Dedifferentiated amniotic fluid mesenchymal stem cell (primary cell): ENCODE data around the gene MS4A2.
"Not testable (repeated sequence)": the region's sequence is repeated elsewhere in the genome, so short reads cannot be mapped to it uniquely, and the experiment has no call there.

Experiments
- DNase-seq: peaks from one replicate; pipeline ENCODE4 v3.0.0-alpha.2; 2016; ENCODE audit errors: extremely low spot score

Gene MS4A2

DNA sequence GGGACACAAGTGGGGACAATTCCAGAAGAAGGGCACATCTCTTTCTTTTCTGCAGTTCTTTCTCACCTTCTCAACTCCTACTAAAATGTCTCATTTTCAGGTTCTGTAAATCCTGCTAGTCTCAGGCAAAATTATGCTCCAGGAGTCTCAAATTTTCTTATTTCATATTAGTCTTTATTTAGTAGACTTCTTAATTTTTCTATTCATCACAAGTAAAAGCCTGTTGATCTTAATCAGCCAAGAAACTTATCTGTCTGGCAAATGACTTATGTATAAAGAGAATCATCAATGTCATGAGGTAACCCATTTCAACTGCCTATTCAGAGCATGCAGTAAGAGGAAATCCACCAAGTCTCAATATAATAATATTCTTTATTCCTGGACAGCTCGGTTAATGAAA is at the start of gene MS4A2:
TSS of gene MS4A2 (plus strand) at position 301 of the 400 bp plus-strand sequence. CDS start 102 bp downstream, outside the sequence.
- DNase-seq = no peak

DNA sequence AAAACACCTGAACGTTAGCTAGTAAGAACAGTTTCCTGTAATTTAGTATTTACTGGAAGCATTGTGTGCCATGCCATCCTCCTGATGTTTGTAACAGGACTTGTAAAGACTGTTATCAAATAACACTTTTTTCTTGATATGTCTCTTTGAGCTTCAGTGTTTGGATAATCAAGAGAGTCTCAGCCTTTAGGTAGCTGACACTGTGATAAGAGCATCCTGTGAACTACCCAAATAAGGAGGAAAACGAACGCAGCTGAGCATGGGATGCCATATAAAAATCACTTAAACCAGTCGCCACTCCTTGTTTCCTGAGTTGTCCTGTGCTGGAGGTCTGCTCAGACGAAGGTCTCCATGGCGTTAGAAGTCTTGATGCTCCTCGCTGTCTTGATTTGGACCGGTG is 48.4 kb upstream of the MS4A2 start, which contains the start of gene OOSP2:
TSS of gene OOSP2 (plus strand) at position 301 of the 400 bp plus-strand sequence. CDS start at position 352, 51 bp downstream.
- no peak for DNase-seq

DNA sequence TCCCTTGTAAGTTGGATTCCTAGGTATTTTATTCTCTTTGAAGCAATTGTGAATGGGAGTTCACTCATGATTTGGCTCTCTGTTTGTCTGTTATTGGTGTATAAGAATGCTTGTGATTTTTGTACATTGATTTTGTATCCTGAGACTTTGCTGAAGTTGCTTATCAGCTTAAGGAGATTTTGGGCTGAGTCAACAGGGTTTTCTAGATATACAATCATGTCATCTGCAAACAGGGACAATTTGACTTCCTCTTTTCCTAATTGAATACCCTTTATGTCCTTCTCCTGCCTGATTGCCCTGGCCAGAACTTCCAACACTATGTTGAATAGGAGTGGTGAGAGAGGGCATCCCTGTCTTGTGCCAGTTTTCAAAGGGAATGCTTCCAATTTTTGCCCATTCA is 38.0 kb upstream of the MS4A2 start:
- not testable (repeated sequence) for DNase-seq

DNA sequence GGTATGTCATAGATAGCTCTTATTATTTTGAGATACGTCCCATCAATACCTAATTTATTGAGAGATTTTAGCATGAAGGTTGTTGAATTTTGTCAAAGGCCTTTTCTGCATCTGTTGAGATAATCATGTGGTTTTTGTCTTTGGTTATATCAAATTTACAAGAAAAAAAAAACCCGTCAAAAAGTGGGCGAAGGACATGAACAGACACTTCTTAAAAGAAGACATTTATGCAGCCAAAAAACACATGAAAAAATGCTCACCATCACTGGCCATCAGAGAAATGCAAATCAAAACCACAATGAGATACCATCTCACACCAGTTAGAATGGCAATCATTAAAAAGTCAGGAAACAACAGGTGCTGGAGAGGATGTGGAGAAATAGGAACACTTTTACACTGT is 37.6 kb upstream of the MS4A2 start:
- DNase-seq = not testable (repeated sequence)

DNA sequence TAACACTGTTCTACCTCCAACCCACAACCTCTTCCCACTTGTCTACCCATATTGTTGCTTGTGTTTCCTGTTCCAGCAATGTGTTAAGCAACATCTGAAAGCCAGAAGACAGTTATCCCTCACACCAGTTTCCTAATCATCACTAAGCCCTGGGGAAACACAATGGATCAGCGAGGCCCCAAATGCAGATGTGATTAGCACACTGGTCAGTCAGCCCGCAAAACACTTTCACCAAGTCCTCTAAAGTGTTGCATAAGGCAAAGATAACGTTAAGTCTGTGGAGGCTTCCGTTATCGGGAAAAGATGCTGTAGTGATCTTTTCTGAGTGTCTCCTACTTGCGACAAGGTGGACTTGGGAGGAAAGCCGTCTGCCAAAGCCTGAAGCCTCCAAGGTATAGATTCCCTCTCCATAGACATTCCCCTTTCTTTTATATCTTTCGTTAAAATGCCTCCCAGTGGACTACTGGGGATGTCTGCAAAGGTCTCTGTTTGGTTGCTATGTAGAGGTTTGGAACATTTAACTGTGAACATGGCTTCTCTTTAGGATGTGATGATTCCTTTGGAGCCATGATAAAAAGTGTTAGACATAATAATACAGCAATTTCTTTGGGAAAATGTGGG is 32.0 kb upstream of the MS4A2 start, which contains the start of gene MS4A3:
TSS of gene MS4A3 (plus strand) at position 317 of the 621 bp plus-strand sequence. CDS start 4,496 bp downstream, outside the sequence.
- no peak for DNase-seq

DNA sequence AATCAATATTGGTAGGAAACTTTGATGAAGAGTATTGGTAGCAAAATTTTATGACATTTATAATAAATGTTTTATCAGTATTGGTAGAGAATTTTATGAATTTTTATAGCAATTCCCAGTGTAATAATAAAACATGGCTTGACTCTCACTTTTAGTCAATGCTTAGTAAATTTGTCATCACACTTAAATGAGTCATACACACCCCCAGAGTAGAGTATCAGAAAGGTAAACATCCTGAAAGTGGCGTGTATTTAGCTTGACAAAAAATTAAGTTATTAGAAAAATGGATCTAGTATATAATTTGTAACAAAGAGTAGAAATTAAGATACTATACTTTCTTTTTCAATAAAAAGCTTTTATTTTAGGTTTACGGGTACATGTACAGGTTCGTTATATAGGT is 29.4 kb upstream of the MS4A2 start:
- no peak for DNase-seq

DNA sequence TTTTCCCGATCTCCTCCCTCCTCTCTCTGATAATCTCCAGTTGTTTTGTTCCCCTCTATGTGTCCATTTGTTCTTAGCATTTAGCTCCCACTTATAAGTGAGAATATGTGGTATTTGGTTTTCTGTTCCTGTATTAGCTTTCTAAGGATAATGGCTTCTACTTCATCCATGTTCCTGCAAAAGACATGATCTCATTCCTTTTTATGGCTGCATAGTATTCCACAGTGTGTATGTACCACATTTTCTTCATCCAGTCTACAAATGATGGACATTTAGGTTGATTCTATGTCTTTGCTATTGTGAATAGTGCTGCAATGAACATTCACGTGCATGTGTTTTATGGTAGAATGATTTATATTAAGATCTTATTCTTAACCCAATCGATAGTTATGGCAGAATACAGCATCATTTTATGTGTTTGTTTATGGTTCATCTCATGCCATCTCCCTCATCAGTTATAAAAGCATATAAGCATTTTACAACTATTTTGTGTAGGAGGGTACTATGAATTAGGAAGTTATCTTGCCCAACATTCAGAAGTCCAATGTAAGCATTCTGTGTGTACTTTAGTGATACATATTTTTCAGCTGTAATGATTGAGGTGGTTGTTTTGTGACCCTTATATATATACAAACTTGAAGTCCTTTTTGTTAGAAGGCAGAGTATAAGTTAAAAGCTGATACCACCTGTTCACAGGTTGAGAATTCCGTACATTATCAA is 28.8 kb upstream of the MS4A2 start:
- DNase-seq = no peak

DNA sequence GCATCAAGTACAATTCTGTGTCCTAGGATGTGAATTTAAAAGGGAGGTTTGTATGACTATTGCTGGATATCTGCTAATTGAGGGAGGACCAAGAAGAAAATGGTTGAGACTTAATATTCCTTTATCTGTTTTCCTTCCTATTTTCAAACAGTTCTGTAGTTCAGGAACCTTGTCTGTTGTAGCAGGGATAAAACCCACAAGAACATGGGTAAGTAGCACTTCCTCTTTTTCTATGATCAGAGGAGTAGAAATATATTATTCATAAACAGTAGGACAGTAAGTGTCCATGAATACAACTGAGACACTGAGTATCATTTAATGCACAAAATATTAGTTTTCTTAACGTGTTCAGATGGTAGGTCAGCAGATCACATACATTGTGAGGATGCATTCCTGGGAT is 24.4 kb upstream of the MS4A2 start:
- DNase-seq = no peak

DNA sequence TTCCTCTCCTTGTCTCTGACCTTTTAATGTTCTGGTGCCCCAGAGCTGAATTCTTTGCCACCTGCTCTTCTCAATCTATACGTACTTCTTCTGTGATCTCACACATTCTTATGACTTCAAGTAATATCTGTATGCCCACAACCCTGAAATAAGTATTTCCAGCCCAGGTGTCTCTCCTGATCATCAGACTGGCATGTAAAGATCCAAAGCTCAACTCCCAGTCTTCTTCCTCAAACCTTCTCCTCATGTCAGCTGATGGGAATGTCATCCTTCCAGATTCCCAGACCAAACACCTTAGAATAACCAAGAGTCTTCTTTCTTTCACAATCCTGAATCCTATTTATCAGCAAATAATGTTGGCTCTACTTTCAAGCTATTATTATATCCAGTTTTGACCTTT is 22.7 kb upstream of the MS4A2 start:
- DNase-seq = no peak

DNA sequence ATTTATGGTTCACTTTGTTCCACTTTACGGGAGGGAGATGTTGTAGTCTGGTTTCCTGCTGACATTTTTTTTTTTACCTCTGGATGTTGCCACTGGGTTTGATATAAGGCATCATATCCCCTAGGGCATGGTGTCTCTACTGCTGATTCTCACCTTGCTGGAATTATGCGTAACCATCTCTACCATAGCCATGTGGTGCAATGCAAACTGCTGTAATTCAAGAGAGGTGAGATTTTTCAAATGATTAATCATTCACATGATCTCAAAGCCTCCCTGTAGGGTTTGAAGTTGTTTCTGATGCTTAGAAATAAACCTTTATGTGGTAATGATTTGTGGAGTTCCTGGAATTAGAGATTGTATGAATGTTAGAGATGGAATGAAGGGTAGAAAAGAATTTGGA is 19.0 kb upstream of the MS4A2 start:
- no peak for DNase-seq

DNA sequence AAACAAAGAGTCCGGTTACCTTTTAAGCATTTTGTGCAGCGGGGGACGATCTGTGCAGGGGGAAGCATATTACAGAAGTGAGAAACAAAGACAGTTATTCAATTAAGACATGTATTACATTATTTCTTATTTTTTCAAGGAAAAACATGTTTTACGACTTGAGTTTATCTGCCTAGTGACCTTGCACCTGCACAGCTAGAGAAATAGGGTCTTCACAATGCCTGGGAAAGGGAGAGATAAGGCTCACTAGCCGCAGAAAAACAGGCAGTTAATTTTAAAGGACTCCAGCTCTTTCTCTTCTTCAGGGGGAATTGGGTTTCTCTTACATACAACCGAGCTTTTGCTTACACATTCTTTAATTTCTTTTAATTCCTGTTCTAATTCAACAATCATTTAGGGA is 16.8 kb upstream of the MS4A2 start:
- not testable (repeated sequence) for DNase-seq

DNA sequence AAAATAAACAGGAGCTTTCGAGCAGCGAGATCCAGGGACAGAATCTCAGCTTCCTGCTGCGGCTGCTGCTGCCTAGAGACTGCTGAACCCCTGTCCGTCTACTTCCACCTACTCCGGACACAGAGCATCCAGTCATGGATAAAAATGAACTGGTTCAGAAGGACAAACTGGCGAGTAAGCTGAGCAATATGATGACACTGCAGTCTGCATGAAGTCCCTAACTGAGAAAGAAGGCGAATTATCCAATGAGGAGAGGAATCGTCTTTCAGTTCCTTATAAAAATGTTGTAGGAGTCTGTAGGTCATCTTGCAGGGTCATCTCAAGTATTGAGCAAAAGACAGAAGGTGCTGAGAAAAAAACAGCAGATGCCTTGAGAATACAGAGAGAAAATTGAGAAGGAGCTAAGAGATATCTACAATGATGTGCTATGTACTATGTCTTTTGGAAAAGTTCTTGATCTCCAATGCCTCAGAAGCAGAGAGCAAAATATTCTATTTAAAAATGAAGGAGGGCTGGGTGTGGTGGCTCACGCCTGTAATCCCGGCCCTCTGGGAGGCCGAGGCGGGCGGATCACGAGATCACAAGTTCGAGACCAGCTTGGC is 11.1 kb upstream of the MS4A2 start:
- DNase-seq = no peak

DNA sequence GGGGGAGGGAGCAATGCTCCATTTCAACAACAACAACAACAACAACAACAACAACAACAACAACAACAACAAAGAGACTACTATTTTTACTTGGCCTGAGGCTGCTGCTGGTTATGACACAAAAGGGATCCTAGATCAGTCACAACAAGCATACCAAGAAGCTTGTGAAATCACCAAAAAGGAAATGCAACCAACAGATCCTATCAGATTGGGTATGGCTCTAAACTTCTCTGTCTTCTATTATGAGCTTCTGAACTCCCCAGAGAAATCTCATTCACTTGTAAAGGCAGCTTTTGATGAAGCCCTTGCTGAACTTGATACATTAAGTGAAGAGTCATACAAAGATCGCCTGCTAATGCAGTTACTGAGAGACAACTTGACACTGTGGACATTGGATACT is 10.5 kb upstream of the MS4A2 start:
- no peak for DNase-seq

DNA sequence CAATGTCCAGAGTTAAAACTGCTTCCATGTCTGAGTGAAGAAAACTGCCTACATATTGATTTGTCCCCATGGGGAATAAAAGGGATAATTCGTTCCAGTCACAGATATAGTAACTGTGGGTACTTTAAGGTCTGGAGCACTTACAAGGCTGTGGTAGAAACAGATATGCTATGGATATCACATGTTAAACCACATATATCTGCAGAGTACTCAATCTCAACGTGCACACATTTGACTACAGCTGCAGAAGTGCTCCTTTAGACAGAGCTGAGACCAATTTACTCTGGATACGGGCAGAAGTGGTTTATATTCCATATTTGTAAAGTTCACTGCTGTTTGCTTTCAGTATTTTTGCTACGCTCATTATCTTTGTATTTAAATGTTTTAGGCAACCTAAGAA is 9.7 kb upstream of the MS4A2 start:
- no peak for DNase-seq

DNA sequence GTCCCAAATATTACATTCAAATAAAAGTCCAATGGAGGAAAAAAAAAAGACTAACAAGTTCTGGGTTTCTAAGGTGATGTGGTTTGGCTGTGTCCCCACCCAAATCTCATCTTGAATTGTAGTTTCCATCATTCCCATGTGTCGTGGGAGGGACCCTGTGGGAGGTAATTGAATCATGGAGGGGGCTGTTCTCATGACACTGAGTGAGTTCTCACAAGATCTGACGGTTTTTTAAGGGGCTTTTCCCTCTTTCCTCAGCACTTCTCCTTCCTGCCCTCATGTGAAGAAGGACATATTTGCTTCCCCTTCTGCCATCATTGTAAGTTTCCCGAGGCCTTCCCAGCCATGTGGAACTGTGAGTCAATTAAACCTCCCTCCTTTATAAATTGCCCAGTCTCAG is 7.9 kb upstream of the MS4A2 start:
- no peak for DNase-seq

DNA sequence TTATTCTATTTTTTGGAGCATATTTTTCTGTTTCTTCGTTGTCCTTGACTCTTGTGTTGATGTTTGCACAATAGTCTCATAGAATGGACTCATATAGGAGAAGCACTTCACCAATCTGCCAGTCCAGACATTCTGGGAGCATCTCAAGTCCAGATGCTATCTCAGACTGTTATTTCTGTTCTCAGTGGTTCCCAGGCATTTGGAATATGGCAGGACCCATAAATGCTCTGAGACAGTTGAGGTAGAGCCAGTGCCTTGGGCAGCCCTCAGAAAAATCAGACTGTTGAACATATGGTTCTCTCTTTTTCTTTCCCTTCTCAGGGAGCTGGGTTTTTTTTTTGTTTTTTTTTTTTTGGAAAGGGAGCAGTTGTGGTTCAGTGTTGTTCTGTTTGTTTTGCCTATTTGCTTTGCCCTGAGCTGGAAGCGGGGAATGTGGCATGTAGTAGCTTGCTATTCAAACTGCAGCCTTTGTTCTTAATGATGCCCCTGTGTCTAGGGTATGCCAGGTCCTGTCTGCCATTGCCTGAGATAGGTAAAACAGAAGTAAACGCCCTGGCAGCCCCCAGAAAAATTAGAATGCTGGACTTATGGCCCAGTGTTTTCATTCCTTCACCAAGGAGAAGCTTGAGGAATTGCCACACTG is 3.7 kb upstream of the MS4A2 start:
- DNase-seq = no peak

DNA sequence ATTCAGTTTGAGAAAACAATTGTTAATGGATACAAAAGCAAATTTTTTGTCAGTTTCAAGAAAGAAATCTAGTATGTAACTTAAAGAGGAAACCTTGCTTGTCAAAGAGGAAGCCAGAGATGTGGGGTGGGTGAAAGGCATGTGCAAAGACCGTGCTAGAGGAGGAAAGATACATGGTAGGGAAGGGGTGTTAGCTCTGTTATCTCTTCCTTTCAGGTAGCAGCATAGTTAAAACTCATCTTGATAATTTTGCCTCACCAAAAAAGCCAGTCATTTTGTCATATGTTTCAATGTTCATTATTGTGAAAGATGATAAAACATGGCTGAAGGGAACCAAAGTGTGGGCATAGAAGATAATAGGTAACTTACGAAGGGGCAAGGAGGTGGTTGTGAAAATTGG is 2.6 kb upstream of the MS4A2 start:
- no peak for DNase-seq

DNA sequence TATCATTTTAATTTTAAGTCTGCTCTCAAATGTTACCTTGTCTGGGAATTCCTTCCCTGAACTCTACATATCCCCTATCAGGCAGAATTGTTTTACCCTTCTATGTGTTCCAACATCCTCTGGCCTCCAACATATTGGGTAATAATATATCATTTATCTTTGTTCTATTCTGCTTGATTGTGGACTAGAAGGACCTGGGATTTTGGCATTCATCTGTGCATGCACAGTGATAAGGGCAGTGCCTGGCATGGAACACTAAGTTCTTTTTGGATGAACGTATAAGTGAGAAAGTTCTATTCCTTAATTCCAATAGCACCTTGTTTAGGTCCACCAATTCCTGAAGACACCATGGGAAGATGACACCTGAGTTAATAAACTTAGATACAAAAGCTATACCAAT is 1.2 kb upstream of the MS4A2 start:
- DNase-seq = no peak

DNA sequence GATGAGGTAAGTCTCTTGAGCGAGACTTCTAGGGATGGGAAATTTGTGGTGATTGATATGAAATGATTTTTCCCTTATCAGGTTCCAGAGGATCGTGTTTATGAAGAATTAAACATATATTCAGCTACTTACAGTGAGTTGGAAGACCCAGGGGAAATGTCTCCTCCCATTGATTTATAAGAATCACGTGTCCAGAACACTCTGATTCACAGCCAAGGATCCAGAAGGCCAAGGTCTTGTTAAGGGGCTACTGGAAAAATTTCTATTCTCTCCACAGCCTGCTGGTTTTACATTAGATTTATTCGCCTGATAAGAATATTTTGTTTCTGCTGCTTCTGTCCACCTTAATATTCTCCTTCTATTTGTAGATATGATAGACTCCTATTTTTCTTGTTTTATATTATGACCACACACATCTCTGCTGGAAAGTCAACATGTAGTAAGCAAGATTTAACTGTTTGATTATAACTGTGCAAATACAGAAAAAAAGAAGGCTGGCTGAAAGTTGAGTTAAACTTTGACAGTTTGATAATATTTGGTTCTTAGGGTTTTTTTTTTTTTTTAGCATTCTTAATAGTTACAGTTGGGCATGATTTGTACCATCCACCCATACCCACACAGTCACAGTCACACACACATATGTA is 7.1 kb downstream of the MS4A2 start:
- no peak for DNase-seq

DNA sequence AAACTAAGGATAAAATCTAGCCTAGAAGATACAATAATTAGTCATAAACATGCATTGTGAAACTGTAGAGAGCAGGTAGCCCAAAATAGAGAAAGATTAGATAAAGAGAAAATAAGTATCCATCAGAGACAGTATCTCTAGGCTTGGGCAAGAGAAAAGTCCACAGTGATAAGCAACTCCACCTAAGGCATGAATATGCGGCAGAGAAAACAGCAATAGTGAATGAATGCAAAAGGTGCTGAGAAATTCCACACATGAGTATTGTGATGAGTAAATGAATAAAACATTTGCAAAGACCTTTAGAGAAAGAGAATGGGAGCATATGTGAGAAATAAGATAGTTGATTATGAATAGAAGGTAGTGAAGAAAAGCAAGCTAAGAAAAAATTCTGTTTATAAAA is 8.7 kb downstream of the MS4A2 start:
- DNase-seq = no peak

DNA sequence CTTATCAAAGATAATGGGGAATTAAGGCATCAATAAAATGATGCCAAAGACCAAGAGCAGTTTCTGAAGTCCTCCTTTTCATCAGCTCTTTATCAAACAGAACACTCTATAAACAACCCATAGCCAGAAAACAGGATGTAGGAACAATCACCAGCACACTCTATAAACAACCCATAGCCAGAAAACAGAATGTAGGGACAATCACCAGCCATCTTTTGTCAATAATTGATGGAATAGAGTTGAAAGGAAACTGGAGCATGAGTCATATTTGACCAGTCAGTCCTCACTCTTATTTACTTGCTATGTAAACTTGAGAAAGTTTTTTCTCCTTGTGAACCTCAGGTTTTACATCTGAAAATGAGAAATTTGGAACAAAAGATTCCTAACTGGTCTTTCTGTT is 10.0 kb downstream of the MS4A2 start:
- DNase-seq = no peak

DNA sequence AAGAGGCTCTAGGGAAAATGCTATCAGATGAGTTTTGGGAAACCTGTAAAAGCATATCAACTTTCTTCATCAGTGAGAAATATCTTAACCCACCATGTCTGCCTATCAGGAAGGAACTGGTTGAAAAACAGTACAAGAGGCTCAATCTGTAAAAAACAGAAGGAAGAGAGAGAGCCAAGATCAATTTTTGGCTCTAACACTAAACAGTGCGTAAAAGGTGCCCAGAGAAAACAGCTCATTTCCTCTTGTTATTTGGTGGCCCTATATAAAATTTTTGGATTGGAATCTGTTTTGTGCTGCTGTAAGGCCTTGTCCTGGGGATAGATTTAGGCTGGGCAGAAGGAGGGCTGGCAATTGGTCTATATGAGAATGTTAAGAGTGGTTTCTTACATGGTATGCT is 12.1 kb downstream of the MS4A2 start:
- no peak for DNase-seq
